ENCODE results near the gene IFT22. TPM values are rescaled to one million over a fixed set of nuclear protein-coding genes. Genes with fewer than 3 reads are reported as not detected.

The IFT22 gene
- total and polyA plus RNA-seq, 2 of the 8 experiments (the other 6 are each of a cell fraction or from before 2014, with no cell fraction given), result 17.7 to 18.9 TPM

DNA sequence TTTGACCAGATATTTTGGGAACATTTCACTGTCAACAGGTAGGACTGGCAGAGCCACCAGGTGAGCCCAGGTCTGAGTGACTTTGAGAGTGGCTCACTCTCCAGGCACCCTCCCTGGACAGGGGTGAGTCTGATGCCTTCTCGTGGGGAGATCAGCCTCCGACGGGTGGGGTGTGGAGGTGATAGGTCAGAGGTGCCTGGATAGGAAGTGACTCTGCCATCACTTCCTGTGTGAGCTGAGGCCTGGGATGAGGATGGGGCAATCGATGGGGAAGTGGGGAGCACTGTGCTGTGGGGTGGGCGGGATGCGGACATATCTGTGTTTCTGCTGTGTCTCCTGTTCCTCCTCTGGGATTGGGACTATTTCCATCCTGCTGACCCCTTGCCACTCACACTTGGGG is 34.6 kb downstream of the IFT22 start:
- H3K14ac ChIP-seq (ENCODE audit: insufficient read length), result no peak overlapping the region
- peaks cover 0 to 8% (median 5%) of the 10 kb centered on the region in 4 experiments; a peak in 4 of 8 replicates for H3K36me3 ChIP-seq (ENCODE audit: control insufficient read depth in 2 of 4, insufficient read depth in 4 of 4, low read length in 3 of 4)
- CTCF ChIA-PET (ENCODE audit: partially characterized antibody), result no interaction called here
- no peak overlapping the region for H3K23ac ChIP-seq (ENCODE audit: insufficient read length)
- WGBS, 2 experiments (ENCODE audit: extremely low coverage in 1 of 2, insufficient coverage in 1 of 2, insufficient read length in 1 of 2, insufficient replicate concordance in 2 of 2, low coverage in 1 of 2, low lambda C conversion rate in 2 of 2, missing lambda C conversion rate in 1 of 2), result 87% methylated on average over 6 of the region's 6 CpGs; no CpG with 5 or more reads in 1 of the 2 experiments
- H3K27ac ChIP-seq (ENCODE audit: low read depth, low read length), result no peak overlapping the region
- H2BK15ac ChIP-seq (ENCODE audit: low read length), result no peak overlapping the region
- FAIRE-seq, result no peak
- POLR2A ChIA-PET (ENCODE audit: partially characterized antibody), result no interaction called here
- no peak overlapping the region for H2AK5ac ChIP-seq (ENCODE audit: low read depth, low read length)
- no peaks in the 10 kb centered on the region for H3K27me3 ChIP-seq (replicated peaks in 1 of 4; ENCODE audit: control insufficient read depth in 3 of 4, extremely low read depth in 1 of 4, insufficient read depth in 3 of 4, low read length in 3 of 4)
- H3K4me3 ChIP-seq (ENCODE audit: extremely low read depth in 1 of 4, insufficient read depth in 2 of 4, low read depth in 3 of 4, low read length in 4 of 4), result no peak overlapping the region
- H2AFZ ChIP-seq (ENCODE audit: low read length), result no peak overlapping the region
- H2BK12ac ChIP-seq (ENCODE audit: low read depth, low read length), result no peak overlapping the region
- H4K5ac ChIP-seq (ENCODE audit: insufficient read length, low read depth, low read length), result no peak overlapping the region
- H3K4me1 ChIP-seq (replicated peaks in 1 of 4; ENCODE audit: control insufficient read depth in 3 of 4, insufficient read depth in 4 of 4, low read length in 3 of 4), result peaks cover 0 to 21% (median 8%) of the 10 kb centered on the region in 4 experiments; a peak in 6 of 7 replicates
- no peak overlapping the region for H2BK120ac ChIP-seq (replicated peaks; ENCODE audit: low read depth, low read length)
- H3K79me1 ChIP-seq (ENCODE audit: low read depth, low read length), result peaks cover 5% of the 10 kb centered on the region; the same call in 1 of the 2 replicates
- peaks cover 0 to 19% of the 10 kb centered on the region in 2 experiments; a peak in 2 of 4 replicates for H3K79me2 ChIP-seq (ENCODE audit: control insufficient read depth in 1 of 2, insufficient read depth in 2 of 2, low read length in 2 of 2)
- no peak overlapping the region for H4K91ac ChIP-seq (replicated peaks; ENCODE audit: insufficient read length, low read length)
- no peaks in the 10 kb centered on the region for H3K9me3 ChIP-seq (ENCODE audit: insufficient read depth in 2 of 2, low read depth in 1 of 2, low read length in 1 of 2)
- H3K4ac ChIP-seq (replicated peaks; ENCODE audit: insufficient read length, low read depth, low read length), result no peak overlapping the region
- H4K8ac ChIP-seq (ENCODE audit: extremely low read depth, insufficient read depth, low read length), result no peak overlapping the region
- peak overlapping the region; percentile 56; the same call in 1 of the 2 replicates for H2BK5ac ChIP-seq (ENCODE audit: low read depth, low read length)
- H4K20me1 ChIP-seq (replicated peaks in 1 of 2; ENCODE audit: control insufficient read depth in 1 of 2, insufficient read depth in 2 of 2, low read length in 2 of 2), result peaks cover 0 to 3% of the 10 kb centered on the region in 2 experiments
- no peak overlapping the region for H3K9ac ChIP-seq (replicated peaks in 1 of 4; ENCODE audit: extremely low read depth in 1 of 4, low read depth in 3 of 4, low read length in 3 of 4)
- peak overlapping the region in 1 of 2 experiments; percentile 34; a peak in 1 of 4 replicates for H3K4me2 ChIP-seq (ENCODE audit: insufficient read depth in 1 of 2, low read depth in 2 of 2, low read length in 2 of 2)
- peaks cover 4% of the 10 kb centered on the region; the same call in 1 of the 2 replicates for H3K23me2 ChIP-seq (ENCODE audit: low read depth, low read length)
- no peak overlapping the region for H3K18ac ChIP-seq (ENCODE audit: extremely low read depth, low read length)
- no peak overlapping the region for H2BK20ac ChIP-seq (ENCODE audit: low read length)
- no peak overlapping the region for H3K56ac ChIP-seq (replicated peaks; ENCODE audit: insufficient read length, low read depth, low read length)
- no peak for DNase-seq (ENCODE audit: low read depth in 1 of 2, low spot score in 2 of 2)
- TF ChIP-seq CTCF (IDR thresholded peaks at IDR 0.05; ENCODE audit: control extremely low read depth in 1 of 3, insufficient read depth in 1 of 3, low read depth in 1 of 3, low read length in 3 of 3) (no peak), TAF7 (optimal IDR thresholded peaks at IDR 0.05; ENCODE audit: borderline replicate concordance, low read depth, low read length) (no peak), SP1 (IDR thresholded peaks at IDR 0.05; ENCODE audit: low read depth, low read length) (no peak), MAX (IDR thresholded peaks at IDR 0.05) (no peak), SIN3A (conservative IDR thresholded peaks at IDR 0.05 in 1 of 2, IDR thresholded peaks at IDR 0.05 in 1 of 2; ENCODE audit: low read depth in 1 of 2, low read length in 2 of 2) (no peak), PHF8 (conservative IDR thresholded peaks at IDR 0.05; ENCODE audit: low read depth, low read length) (no peak), EP300 (IDR thresholded peaks at IDR 0.05; ENCODE audit: borderline replicate concordance in 1 of 2, low read depth in 2 of 2, low read length in 2 of 2) (no peak), NANOG (IDR thresholded peaks at IDR 0.05; ENCODE audit: insufficient read depth, low read depth, low read length, poor library complexity, severe bottlenecking) (no peak), RFX5 (IDR thresholded peaks at IDR 0.05; ENCODE audit: borderline replicate concordance, low read depth, low read length) (no peak), CBX8 (IDR thresholded peaks at IDR 0.05; ENCODE audit: borderline replicate concordance, low read depth, low read length) (no peak)

Data from H1 (cell line).